Testis (tissue), 2 donors: ENCODE results near the gene SPPL3.

Experiments
- CTCF ChIP-seq, 3 experiments: fragments of 450-650 bp in 2 of 3; fragments of 200-600 bp in 1 of 3; sonication (generic) in 1 of 3; IDR thresholded peaks; one replicate each; pipeline ENCODE4 v1.5.1; 2016 to 2019; ENCODE audit warnings: antibody characterized with exemption in 3 of 3, mild to moderate bottlenecking in 2 of 3, moderate library complexity in 1 of 3
- POLR2A ChIP-seq: fragments of 450-650 bp; IDR thresholded peaks from one replicate; pipeline ENCODE4 v1.6.1; 2017; ENCODE audit warnings: antibody characterized with exemption, mild to moderate bottlenecking, moderate library complexity

GRCh38 chr12:120734210-120734609 is 169.9 kb downstream of the SPPL3 start:
- TF ChIP-seq CTCF (IDR thresholded peaks at IDR 0.05) (no peak), POLR2A (no peak)
